Naive thymus-derived CD4-positive, alpha-beta T cell (primary cell): ENCODE results near the gene TMEM97. TPM values are rescaled to one million over a fixed set of nuclear protein-coding genes. Genes with fewer than 3 reads are reported as not detected.

Experiments
- ATAC-seq: fragments of 150-1000 bp; cut with Tn5 transposase; 2 replicates; pipeline ENCODE4 v1.10.0; 2021; ENCODE audit warnings: mild to moderate bottlenecking, moderate library complexity
- CTCF ChIA-PET: fragments of 350-600 bp; sonication (Branson Sonifier 250); formaldehyde crosslinking; loops from one replicate; lab custom pipeline; 2021; ENCODE audit warnings: antibody characterized with exemption; lab: Charles Lee
- POLR2A ChIA-PET: fragments of 350-600 bp; sonication (Branson Sonifier 250); formaldehyde crosslinking; loops from one replicate; lab custom pipeline; 2021; ENCODE audit warnings: antibody characterized with exemption, inconsistent platforms; lab: Charles Lee
- DNase-seq, 9 donors: peaks; one replicate each; pipeline versions ENCODE4 v3.0.0 to v3.0.0-alpha.2; 2020 to 2022; ENCODE audit warnings: mixed read lengths in 1 of 9
- H3K27ac ChIP-seq: one replicate; pipeline ENCODE4 v1.7.0; 2013; ENCODE audit warnings: mild to moderate bottlenecking, low read depth, low read length, moderate library complexity
- H3K27me3 ChIP-seq, 2 donors: one replicate each; pipeline ENCODE4 v1.7.0; 2013; ENCODE audit warnings: low read length in 2 of 2, mild to moderate bottlenecking in 2 of 2, moderate library complexity in 2 of 2; ENCODE audit not compliant: control insufficient read depth in 2 of 2, insufficient read depth in 2 of 2
- H3K36me3 ChIP-seq, 3 experiments: 1 replicate in 2 of 3; 2 replicates in 1 of 3; pipeline ENCODE4 v1.7.0; 2013; ENCODE audit warnings: low read length in 3 of 3, mild to moderate bottlenecking in 3 of 3, moderate library complexity in 1 of 3; ENCODE audit not compliant: insufficient read depth in 3 of 3, control insufficient read depth in 2 of 3
- H3K4me1 ChIP-seq, 2 donors: one replicate each; pipeline ENCODE4 v1.7.0; 2013; ENCODE audit warnings: low read length in 2 of 2, mild to moderate bottlenecking in 2 of 2, moderate library complexity in 1 of 2; ENCODE audit not compliant: control insufficient read depth in 2 of 2, insufficient read depth in 2 of 2
- H3K4me3 ChIP-seq: 2 replicates; pipeline ENCODE4 v1.7.0; 2013; ENCODE audit warnings: mild to moderate bottlenecking, low read length
- H3K9me3 ChIP-seq, 3 experiments: 1 replicate in 2 of 3; 2 replicates in 1 of 3; pipeline ENCODE4 v1.7.0; 2013; ENCODE audit warnings: low read length in 3 of 3; ENCODE audit not compliant: control insufficient read depth in 2 of 3
- H3K27ac Mint-ChIP-seq, 9 donors: one replicate each; pipeline ENCODE4 v1.8.0; 2020 to 2022; ENCODE audit warnings: mixed read lengths in 9 of 9, mild to moderate bottlenecking in 8 of 9, moderate library complexity in 5 of 9, inconsistent platforms in 2 of 9
- H3K27me3 Mint-ChIP-seq, 5 donors: one replicate each; pipeline ENCODE4 v1.8.0; 2021 to 2022; ENCODE audit warnings: mixed read lengths in 5 of 5, mild to moderate bottlenecking in 1 of 5
- H3K36me3 Mint-ChIP-seq, 5 donors: one replicate each; pipeline ENCODE4 v1.8.0; 2020 to 2022; ENCODE audit warnings: mixed read lengths in 5 of 5, mild to moderate bottlenecking in 3 of 5, inconsistent platforms in 1 of 5
- H3K4me1 Mint-ChIP-seq, 7 donors: one replicate each; pipeline ENCODE4 v1.8.0; 2020 to 2022; ENCODE audit warnings: mixed read lengths in 7 of 7, mild to moderate bottlenecking in 3 of 7, inconsistent platforms in 1 of 7
- H3K4me3 Mint-ChIP-seq, 10 donors: one replicate each; pipeline ENCODE4 v1.8.0; 2020 to 2022; ENCODE audit warnings: mild to moderate bottlenecking in 10 of 10, mixed read lengths in 10 of 10, moderate library complexity in 6 of 10, inconsistent platforms in 2 of 10
- H3K9me3 Mint-ChIP-seq, 11 donors: one replicate each; pipeline ENCODE4 v1.8.0; 2020 to 2022; ENCODE audit warnings: mixed read lengths in 11 of 11, mild to moderate bottlenecking in 4 of 11, inconsistent platforms in 1 of 11, moderate library complexity in 1 of 11
- intact Hi-C, 2 donors: fragments of 100-400 bp; cut with micrococcal nuclease; formaldehyde crosslinking; loops; one replicate each; pipeline ENCODE4 v1.15.1; 2023
- polyA plus RNA-seq, 2 donors: library from polyadenylated mRNA; unstranded; fragments of 300-500 nt; fragmentation: Illumina TruSeq; gene quantifications; one replicate each; pipeline ENCODE4 v1.2.3, GENCODE V29; 2021
- total RNA-seq, 6 experiments: library from RNA in 5 of 6; stranded (reverse) in 5 of 6; gene quantifications; 1 replicate in 5 of 6; 2 replicates in 1 of 6; pipeline ENCODE4 v1.2.3 and lab custom pipeline; 2021 to 2026

Gene TMEM97
- total and polyA plus RNA-seq, 7 experiments from 2014 or later = 2.9 to 19.9 (median 6.6) TPM

DNA sequence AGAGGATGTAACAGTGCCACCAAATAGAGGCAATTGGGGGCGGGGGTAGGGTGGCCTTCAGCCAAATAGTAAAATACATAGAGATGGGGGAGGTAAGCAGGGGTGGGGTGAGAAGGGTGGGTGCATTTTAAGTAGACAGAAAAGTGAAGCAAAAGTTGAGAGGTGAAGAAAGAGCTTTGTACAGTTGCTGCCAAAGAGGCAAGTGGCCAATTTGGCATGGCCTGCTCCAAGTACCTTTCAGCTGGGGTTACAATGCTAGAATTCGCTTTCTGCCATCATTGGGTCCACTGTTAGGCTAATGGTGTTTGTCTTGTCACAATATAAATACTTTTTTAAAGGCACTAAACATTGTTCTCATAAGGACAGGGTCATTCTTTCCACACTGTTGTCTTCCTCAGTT lies 5.2 kb upstream of the TMEM97 start:
- H3K27ac ChIP-seq = no peak overlapping the region
- Mint-ChIP-seq H3K36me3 (peaks cover 0 to 4% (median 0%) of the 10 kb centered on the region in 5 donors), H3K27ac (no peak overlapping the region), H3K27me3 (peaks cover 0 to 12% (median 0%) of the 10 kb centered on the region in 5 donors), H3K4me3 (no peak overlapping the region), H3K9me3 (peaks cover 0 to 1% (median 0%) of the 10 kb centered on the region in 11 donors), H3K4me1 (peaks cover 5 to 10% (median 7%) of the 10 kb centered on the region in 7 donors)
- peaks cover 5 to 8% of the 10 kb centered on the region in 2 donors for H3K4me1 ChIP-seq
- ChIA-PET POLR2A (interaction anchor here (2.6 kb wide), 1 partner anchor 21 kb away, joined by 7 read pairs; the partner anchor contains the start of genes IFT20 and TNFAIP1), CTCF (no interaction called here)
- no peaks in the 10 kb centered on the region for H3K36me3 ChIP-seq
- H3K27me3 ChIP-seq = no peaks in the 10 kb centered on the region
- H3K4me3 ChIP-seq = no peak overlapping the region
- ATAC-seq (no peak), DNase-seq (no peak)
- intact Hi-C loops = loop anchor here in 1 of 2 donors (10.0 kb wide), 1 partner anchor 419 kb away; the partner anchor contains the start of gene LYRM9
- H3K9me3 ChIP-seq = no peaks in the 10 kb centered on the region

DNA sequence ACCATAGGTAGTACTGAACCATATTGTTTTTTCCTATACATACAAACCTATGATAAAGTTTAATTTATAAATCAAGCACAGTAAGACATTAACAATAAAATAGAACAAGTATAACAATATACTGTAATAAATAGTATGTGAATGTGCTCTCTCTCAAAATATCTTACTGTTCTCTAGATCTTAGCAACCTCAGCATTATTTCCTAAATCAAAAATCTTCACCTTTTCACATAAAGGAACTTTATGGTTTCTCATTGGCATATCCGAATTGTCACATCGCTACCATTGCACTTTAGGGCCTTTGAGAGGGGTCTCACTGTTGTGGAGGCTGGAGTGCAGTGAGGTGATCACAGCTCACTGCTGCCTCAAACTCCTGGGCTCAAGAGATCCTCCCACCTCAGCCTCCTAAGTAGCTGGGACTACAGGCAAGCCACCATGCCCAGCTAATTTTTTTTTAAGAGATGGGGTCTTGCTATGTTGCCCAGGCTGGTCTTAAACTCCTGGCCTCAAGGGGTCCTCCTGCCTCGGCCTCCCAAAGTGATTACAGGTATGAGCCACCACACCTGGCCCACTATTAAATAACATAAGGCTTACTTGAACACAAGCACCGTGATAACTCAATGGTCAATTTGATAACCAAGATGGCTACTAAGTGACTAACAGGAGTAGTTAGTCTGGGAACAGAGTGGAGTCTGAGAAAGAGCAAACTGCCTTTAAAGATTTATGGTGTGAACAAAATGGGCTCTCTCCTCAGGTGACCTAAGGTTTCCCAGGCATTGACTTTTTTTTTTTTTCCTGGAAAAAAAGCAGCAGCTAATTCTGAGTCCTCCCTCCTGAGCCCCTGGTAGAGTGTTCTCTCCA lies 2.9 kb upstream of the TMEM97 start:
- Mint-ChIP-seq H3K4me3 (peak overlapping the region in 1 of 10 donors; percentile 11), H3K4me1 (peaks cover 9 to 25% (median 21%) of the 10 kb centered on the region in 7 donors), H3K9me3 (peaks cover 0 to 1% (median 0%) of the 10 kb centered on the region in 11 donors), H3K27me3 (peaks cover 0 to 6% (median 0%) of the 10 kb centered on the region in 5 donors), H3K36me3 (no peaks in the 10 kb centered on the region), H3K27ac (no peak overlapping the region)
- DNase-seq (no peak), ATAC-seq (no peak)
- intact Hi-C loops = loop anchor here (5.0 to 10.0 kb wide), 2 partner anchors 421 to 509 kb away; partner anchors contain the start of gene LYRM9 (in 1 of the 2)
- Histone ChIP-seq H3K4me1 (peaks cover 11 to 12% of the 10 kb centered on the region in 2 donors), H3K9me3 (no peaks in the 10 kb centered on the region), H3K27me3 (no peaks in the 10 kb centered on the region), H3K4me3 (no peak overlapping the region), H3K36me3 (no peaks in the 10 kb centered on the region), H3K27ac (no peak overlapping the region)
- CTCF ChIA-PET = no interaction called here
- POLR2A ChIA-PET = interaction anchor here (2.6 kb wide), 1 partner anchor 19 kb away, joined by 7 read pairs; the partner anchor contains the start of genes IFT20 and TNFAIP1

DNA sequence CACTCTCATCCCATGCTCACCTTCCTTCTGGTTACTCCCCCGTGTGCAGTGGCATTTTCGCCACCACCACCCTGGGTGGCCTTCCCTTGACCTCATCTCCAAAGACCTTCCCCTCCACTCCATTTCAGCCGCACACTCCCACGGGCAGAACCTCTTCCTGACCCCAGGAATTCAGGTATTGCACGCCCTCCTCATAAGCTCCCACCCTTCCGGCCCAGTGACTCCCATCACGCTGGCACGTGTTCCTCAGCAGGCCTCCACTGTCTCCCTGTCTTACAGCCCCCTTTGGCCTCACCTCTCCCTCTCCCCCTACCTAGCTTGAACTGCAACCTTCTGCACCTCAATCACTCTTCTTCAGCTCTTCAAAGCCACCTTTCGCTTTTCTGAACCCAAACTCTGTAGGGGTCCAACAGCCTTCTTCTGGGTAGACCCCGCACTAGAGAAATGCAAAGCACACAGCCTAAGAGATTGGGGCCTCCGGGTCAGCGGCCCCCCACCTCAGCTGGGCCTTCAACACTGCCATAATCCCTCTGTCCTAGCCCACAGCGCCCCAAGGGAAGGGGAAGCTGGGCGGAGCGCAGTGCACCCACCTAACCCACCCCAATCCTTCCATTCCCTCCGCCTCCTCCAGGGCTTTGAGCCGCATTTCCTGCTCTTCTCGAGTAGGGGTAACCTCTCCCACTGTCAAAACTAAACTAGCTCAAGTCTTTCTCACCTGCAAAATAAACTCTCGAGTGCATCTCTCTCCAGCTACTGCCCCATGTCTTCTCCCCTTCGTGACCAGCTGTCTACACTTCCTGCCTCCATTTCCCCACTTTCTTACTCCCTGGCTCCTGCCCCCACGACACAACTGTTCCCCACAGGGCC lies 1.7 kb upstream of the TMEM97 start:
- DNase-seq = no peak
- CTCF ChIA-PET = interaction anchor here (0.9 kb wide), 1 partner anchor 65 kb away, joined by 3 read pairs; no protein-coding TSS in a partner anchor
- peak overlapping the region; percentile 77 to 97 (median 91) for H3K4me3 Mint-ChIP-seq
- no peaks in the 10 kb centered on the region for H3K9me3 ChIP-seq
- ATAC-seq = no peak
- H3K4me1 Mint-ChIP-seq = peaks cover 9 to 33% (median 21%) of the 10 kb centered on the region in 7 donors
- POLR2A ChIA-PET = interaction anchor here (0.6 to 2.2 kb wide), 3 partner anchors 11 to 68 kb away, joined by 3 to 6 read pairs (median 4); partner anchors contain the start of genes IFT20 and TNFAIP1
- H3K4me1 ChIP-seq = peaks cover 11 to 12% of the 10 kb centered on the region in 2 donors
- peaks cover 0 to 6% (median 0%) of the 10 kb centered on the region in 5 donors for H3K27me3 Mint-ChIP-seq
- no peaks in the 10 kb centered on the region for H3K36me3 Mint-ChIP-seq
- no peaks in the 10 kb centered on the region for H3K27me3 ChIP-seq
- H3K9me3 Mint-ChIP-seq = peaks cover 0 to 1% (median 0%) of the 10 kb centered on the region in 11 donors
- no peaks in the 10 kb centered on the region for H3K36me3 ChIP-seq
- peak overlapping the region in 2 of 9 donors; percentile 46 to 59 for H3K27ac Mint-ChIP-seq
- no peak overlapping the region for H3K27ac ChIP-seq
- intact Hi-C loops = loop anchor here (5.0 to 10.0 kb wide), 2 partner anchors 423 to 510 kb away; partner anchors contain the start of gene LYRM9 (in 1 of the 2)
- no peak overlapping the region for H3K4me3 ChIP-seq

DNA sequence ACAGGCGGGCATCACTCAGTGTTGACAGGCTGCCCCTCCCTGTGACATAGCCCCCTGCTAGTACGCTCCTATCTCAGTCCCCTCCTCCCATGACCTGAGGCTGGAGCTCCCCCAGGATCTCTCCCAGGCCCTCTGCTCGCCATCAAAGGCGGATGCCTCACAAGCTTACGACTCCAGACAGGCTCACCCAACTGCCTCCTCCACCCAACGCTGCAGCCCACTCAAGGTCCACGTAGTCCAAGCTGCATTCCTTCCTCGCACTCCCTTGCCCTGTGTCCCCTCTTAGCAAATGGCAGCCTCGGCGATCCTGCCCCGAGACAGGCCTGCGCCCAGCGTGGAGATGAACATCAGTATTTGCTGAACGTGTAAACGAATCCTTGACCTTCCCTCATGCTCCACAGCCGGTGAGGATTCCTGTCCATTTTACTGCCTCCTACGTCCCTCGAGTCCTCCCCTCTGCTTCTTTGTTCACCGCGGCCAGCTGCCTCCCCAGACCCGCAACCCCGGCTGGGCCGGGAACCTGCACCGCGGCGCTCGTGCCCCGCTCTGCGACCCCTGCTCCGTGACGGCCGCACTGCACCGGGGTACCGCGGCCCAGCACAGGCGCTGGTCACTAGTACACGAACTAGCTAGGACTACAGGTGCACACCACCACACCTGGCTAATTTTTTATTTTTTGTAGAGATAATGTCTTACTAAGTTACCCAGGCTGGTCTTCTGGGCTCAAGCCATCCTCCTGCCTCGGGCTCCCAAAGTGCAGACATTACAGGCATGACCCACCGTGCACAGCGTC lies 838 bp upstream of the TMEM97 start:
- Mint-ChIP-seq H3K4me1 (peaks cover 9 to 40% (median 21%) of the 10 kb centered on the region in 7 donors), H3K27ac (peak overlapping the region in 7 of 9 donors; percentile 37 to 90 (median 82)), H3K36me3 (no peaks in the 10 kb centered on the region), H3K27me3 (peaks cover 0 to 4% (median 0%) of the 10 kb centered on the region in 5 donors), H3K9me3 (peaks cover 0 to 1% (median 0%) of the 10 kb centered on the region in 11 donors), H3K4me3 (peak overlapping the region; percentile 77 to 97 (median 91))
- no peak for ATAC-seq
- Histone ChIP-seq H3K27me3 (no peaks in the 10 kb centered on the region), H3K4me3 (peak overlapping the region; percentile 69), H3K9me3 (no peaks in the 10 kb centered on the region), H3K27ac (peak overlapping the region; percentile 23), H3K36me3 (no peaks in the 10 kb centered on the region), H3K4me1 (peaks cover 11 to 12% of the 10 kb centered on the region in 2 donors)
- ChIA-PET POLR2A (interaction anchor here (0.7 to 2.2 kb wide), 5 partner anchors 17 to 1026 kb away, joined by 3 to 6 read pairs (median 4); partner anchors contain the start of genes ALDOC, IFT20 and TNFAIP1), CTCF (interaction anchor here (0.9 kb wide), 1 partner anchor 66 kb away, joined by 3 read pairs; no protein-coding TSS in a partner anchor)
- intact Hi-C loops = loop anchor here (2.0 to 10.0 kb wide), 4 partner anchors 423 to 635 kb away; partner anchors contain the start of gene LYRM9 (in 1 of the 2)
- peak in 1 of 9 donors; percentile 41 for DNase-seq

DNA sequence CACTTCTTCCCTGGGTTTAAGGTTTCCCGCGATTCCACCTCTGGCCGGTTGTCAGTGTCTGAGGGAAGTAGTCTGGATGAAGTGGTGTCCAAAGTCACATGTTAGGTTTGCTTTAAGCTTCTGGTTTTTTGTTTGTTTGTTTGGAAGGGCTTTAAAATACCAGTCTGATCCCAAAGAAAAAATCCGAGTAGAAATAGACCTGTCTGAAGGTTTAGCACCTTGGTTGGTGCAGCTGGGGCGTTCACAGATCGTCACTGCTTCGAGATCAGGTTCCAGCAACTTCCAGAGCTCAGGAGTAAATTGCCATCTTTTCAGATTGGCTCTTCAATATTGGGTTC lies 567 bp downstream of the TMEM97 start:
- Histone ChIP-seq H3K36me3 (no peaks in the 10 kb centered on the region), H3K4me1 (peaks cover 11 to 12% of the 10 kb centered on the region in 2 donors), H3K27ac (peak overlapping the region; percentile 64), H3K4me3 (peak overlapping the region; percentile 69), H3K9me3 (no peaks in the 10 kb centered on the region), H3K27me3 (no peaks in the 10 kb centered on the region)
- H3K9me3 Mint-ChIP-seq = peaks cover 0 to 1% (median 0%) of the 10 kb centered on the region in 11 donors
- peak overlapping the region in 8 of 9 donors; percentile 6 to 90 (median 76) for H3K27ac Mint-ChIP-seq
- DNase-seq (no peak), ATAC-seq (no peak)
- peak overlapping the region; percentile 77 to 97 (median 91) for H3K4me3 Mint-ChIP-seq
- peaks cover 9 to 40% (median 21%) of the 10 kb centered on the region in 7 donors for H3K4me1 Mint-ChIP-seq
- intact Hi-C loops = loop anchor here (1.0 to 10.0 kb wide), 11 partner anchors 16 to 633 kb away; partner anchors contain the start of genes IFT20 (in 2 of the 2), POLDIP2 (in 2 of the 2), TNFAIP1 (in 2 of the 2) and LYRM9 (in 1 of the 2)
- POLR2A ChIA-PET = interaction anchor here (1.2 to 2.2 kb wide), 2 partner anchors 16 to 65 kb away, joined by 6 to 8 read pairs; partner anchors contain the start of genes IFT20 and TNFAIP1
- H3K36me3 Mint-ChIP-seq = no peaks in the 10 kb centered on the region
- H3K27me3 Mint-ChIP-seq = no peaks in the 10 kb centered on the region
- CTCF ChIA-PET = interaction anchor here (0.6 to 1.1 kb wide), 3 partner anchors 17 to 97 kb away, joined by 3 to 4 read pairs (median 3); no protein-coding TSS in a partner anchor
